ENCODE measurements around the gene ZNF217.

ZNF217 gene

DNA sequence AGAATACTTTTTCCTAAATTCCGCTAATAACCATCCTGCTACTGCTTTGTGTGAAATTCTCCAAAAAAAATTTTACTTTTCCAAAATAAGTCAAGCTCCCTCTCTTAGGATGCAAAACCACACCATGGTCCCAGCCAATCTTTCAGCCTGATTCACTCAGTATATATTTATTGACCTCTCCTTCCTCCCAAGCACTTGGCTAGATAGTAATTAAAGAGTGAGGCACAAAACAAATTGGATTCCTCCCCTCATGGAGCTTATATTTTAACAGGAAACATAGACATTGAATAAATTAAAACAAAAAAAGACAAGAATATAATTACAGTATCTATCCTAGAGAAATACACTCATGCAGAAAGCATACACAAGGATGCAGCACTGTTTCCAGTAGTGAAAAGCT, 9.0 kb upstream of the ZNF217 start:
- Histone ChIP-seq H3K27me3 (ENCODE audit: insufficient read depth, poor library complexity, severe bottlenecking) (no peaks in the 10 kb centered on the region), H3K4me3 (ENCODE audit: severe bottlenecking) (no peak overlapping the region), H3K36me3 (ENCODE audit: low read depth) (no peaks in the 10 kb centered on the region), H3K4me1 (ENCODE audit: insufficient read depth, poor library complexity, severe bottlenecking) (peaks cover 25% of the 10 kb centered on the region), H3K27ac (ENCODE audit: poor library complexity, severe bottlenecking) (no peak overlapping the region), H3K9me3 (ENCODE audit: severe bottlenecking) (no peaks in the 10 kb centered on the region)
- DNase-seq (ENCODE audit: low spot score) = no peak
- no peak for ATAC-seq (ENCODE audit: low read depth)
- TF ChIP-seq, protein P1, sequence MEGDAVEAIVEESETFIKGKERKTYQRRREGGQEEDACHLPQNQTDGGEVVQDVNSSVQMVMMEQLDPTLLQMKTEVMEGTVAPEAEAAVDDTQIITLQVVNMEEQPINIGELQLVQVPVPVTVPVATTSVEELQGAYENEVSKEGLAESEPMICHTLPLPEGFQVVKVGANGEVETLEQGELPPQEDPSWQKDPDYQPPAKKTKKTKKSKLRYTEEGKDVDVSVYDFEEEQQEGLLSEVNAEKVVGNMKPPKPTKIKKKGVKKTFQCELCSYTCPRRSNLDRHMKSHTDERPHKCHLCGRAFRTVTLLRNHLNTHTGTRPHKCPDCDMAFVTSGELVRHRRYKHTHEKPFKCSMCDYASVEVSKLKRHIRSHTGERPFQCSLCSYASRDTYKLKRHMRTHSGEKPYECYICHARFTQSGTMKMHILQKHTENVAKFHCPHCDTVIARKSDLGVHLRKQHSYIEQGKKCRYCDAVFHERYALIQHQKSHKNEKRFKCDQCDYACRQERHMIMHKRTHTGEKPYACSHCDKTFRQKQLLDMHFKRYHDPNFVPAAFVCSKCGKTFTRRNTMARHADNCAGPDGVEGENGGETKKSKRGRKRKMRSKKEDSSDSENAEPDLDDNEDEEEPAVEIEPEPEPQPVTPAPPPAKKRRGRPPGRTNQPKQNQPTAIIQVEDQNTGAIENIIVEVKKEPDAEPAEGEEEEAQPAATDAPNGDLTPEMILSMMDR (IDR thresholded peaks at IDR 0.05; ENCODE audit: poor library complexity, severe bottlenecking) = no peak

DNA sequence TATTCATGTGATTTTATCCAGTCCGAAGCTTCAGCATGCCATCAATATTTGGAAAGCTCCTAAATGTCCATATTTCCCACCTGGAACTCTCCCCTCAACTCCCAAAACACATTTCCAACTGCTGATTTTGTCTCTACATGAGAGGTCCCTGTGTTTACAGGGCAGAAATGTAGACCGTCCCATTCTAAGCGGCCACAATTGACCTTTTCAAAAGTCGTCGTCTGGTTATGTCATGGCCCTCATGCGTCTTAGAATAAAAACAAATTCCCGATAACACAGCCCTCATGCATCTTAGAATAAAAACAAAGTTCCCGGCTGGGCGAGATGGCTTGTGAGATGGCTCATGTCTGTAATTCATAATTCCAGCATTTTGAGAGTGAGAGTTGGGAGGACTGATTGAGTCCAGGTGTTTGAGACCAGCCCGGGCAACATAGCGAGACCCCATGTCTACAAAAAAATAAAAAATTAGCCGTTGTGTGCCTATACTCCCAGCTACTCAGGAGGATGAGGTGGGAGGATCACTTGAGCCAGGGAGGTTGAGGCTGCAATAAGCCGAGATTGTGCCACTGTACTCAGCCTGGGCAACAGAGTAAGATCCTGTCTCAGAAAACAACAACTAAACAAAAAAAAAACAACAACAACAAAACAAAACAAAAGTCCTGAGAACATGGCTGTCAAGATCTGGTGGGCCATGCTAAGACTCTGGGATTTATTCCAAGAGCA, 6.4 kb upstream of the ZNF217 start:
- Histone ChIP-seq H3K4me1 (ENCODE audit: insufficient read depth, poor library complexity, severe bottlenecking) (peaks cover 31% of the 10 kb centered on the region), H3K27me3 (ENCODE audit: insufficient read depth, poor library complexity, severe bottlenecking) (no peaks in the 10 kb centered on the region), H3K36me3 (ENCODE audit: low read depth) (no peaks in the 10 kb centered on the region), H3K9me3 (ENCODE audit: severe bottlenecking) (no peaks in the 10 kb centered on the region), H3K4me3 (ENCODE audit: severe bottlenecking) (no peak overlapping the region), H3K27ac (ENCODE audit: poor library complexity, severe bottlenecking) (no peak overlapping the region)
- TF ChIP-seq, protein P1 (IDR thresholded peaks at IDR 0.05; ENCODE audit: poor library complexity, severe bottlenecking) = no peak
- no peak for ATAC-seq (ENCODE audit: low read depth)
- no peak for DNase-seq (ENCODE audit: low spot score)

GRCh38 chr20:53599378-53599777, 5.7 kb upstream of the ZNF217 start:
- Histone ChIP-seq H3K9me3 (ENCODE audit: severe bottlenecking) (no peaks in the 10 kb centered on the region), H3K4me1 (ENCODE audit: insufficient read depth, poor library complexity, severe bottlenecking) (peaks cover 31% of the 10 kb centered on the region), H3K27ac (ENCODE audit: poor library complexity, severe bottlenecking) (no peak overlapping the region), H3K27me3 (ENCODE audit: insufficient read depth, poor library complexity, severe bottlenecking) (no peaks in the 10 kb centered on the region), H3K4me3 (ENCODE audit: severe bottlenecking) (no peak overlapping the region), H3K36me3 (ENCODE audit: low read depth) (no peaks in the 10 kb centered on the region)
- DNase-seq (ENCODE audit: low spot score) (no peak), ATAC-seq (ENCODE audit: low read depth) (no peak)
- TF ChIP-seq, protein P1 (IDR thresholded peaks at IDR 0.05; ENCODE audit: poor library complexity, severe bottlenecking) = no peak

- Histone ChIP-seq H3K4me3 (ENCODE audit: severe bottlenecking) (no peak overlapping the region), H3K9me3 (ENCODE audit: severe bottlenecking) (no peaks in the 10 kb centered on the region), H3K27ac (ENCODE audit: poor library complexity, severe bottlenecking) (no peak overlapping the region), H3K4me1 (ENCODE audit: insufficient read depth, poor library complexity, severe bottlenecking) (peaks cover 31% of the 10 kb centered on the region), H3K36me3 (ENCODE audit: low read depth) (no peaks in the 10 kb centered on the region), H3K27me3 (ENCODE audit: insufficient read depth, poor library complexity, severe bottlenecking) (no peaks in the 10 kb centered on the region)
- no peak for ATAC-seq (ENCODE audit: low read depth)
- TF ChIP-seq, protein P1 (IDR thresholded peaks at IDR 0.05; ENCODE audit: poor library complexity, severe bottlenecking) = no peak
- DNase-seq (ENCODE audit: low spot score) = no peak
Measured at GRCh38 chr20:53599044-53599362, 5.4 kb upstream of the ZNF217 start.

Measured in RWPE2 (cell line).